HepG2 (cell line): ENCODE measurements around the gene NFX1. TPM values are rescaled to one million over a fixed set of nuclear protein-coding genes. Genes with fewer than 3 reads are reported as not detected.

Source experiments
- ATAC-seq: fragments of 200-7000 bp; cut with Tn5 transposase; 3 replicates; pipeline ENCODE4 v1.9.1; 2020; ENCODE audit warnings: mild to moderate bottlenecking, moderate library complexity
- BruUV-seq: library from RNA; stranded (reverse); fragments of 400-500 nt; replicated peaks from 2 replicates; lab custom pipeline; 2021; lab: Mats Ljungman, UMichigan
- CTCF ChIA-PET: fragments of 300-600 bp; formaldehyde crosslinking; extraction: SDS; loops from one replicate; lab custom pipeline; 2021; ENCODE audit warnings: low total read pairs, inconsistent platforms, low intra/inter-chr PET ratio; lab: Yijun Ruan, JAX
- POLR2A ChIA-PET: fragments of 350-600 bp; sonication (Branson Sonifier 250); formaldehyde crosslinking; loops from one replicate; lab custom pipeline; 2020; ENCODE audit warnings: antibody characterized with exemption, inconsistent platforms; lab: Yijun Ruan, JAX
- DNase-seq: peaks from one replicate; pipeline ENCODE4 v3.0.0-alpha.2; 2015; ENCODE audit warnings: low spot score
- FAIRE-seq: peaks from 3 replicates; lab custom pipeline; 2011; peaks lifted over from hg19 to GRCh38; lab: Jason Lieb, UNC
- H2AFZ ChIP-seq: one replicate; pipeline ENCODE4 v1.6.1; 2011; ENCODE audit warnings: low read length, inconsistent platforms
- H3K27ac ChIP-seq: fragments of 300-600 bp; 3 replicates; pipeline ENCODE4 v1.8.0; 2011; ENCODE audit warnings: mixed run types, mild to moderate bottlenecking, mixed read lengths, low read length, inconsistent platforms; ENCODE audit not compliant: insufficient read depth; ENCODE audit errors: extremely low read length
- H3K27me3 ChIP-seq, 2 experiments: fragments of 200-600 bp in 1 of 2; 2 replicates in 1 of 2; 3 replicates in 1 of 2; pipeline versions ENCODE4 v1.6.0 to v1.8.0; 2011; ENCODE audit warnings: low read length in 2 of 2, mild to moderate bottlenecking in 2 of 2, moderate library complexity in 2 of 2, inconsistent platforms in 1 of 2; ENCODE audit not compliant: insufficient read depth in 2 of 2, control insufficient read depth in 1 of 2
- H3K36me3 ChIP-seq, 2 experiments: fragments of 200-600 bp in 1 of 2; replicated peaks in 1 of 2; 2 replicates in 1 of 2; 3 replicates in 1 of 2; pipeline versions ENCODE4 v1.5.1 to v1.8.0; 2011; ENCODE audit warnings: low read length in 2 of 2, inconsistent platforms in 1 of 2; ENCODE audit not compliant: insufficient read depth in 2 of 2, control insufficient read depth in 1 of 2
- H3K4me1 ChIP-seq: 2 replicates; pipeline ENCODE4 v1.5.1; 2012; ENCODE audit warnings: low read length, inconsistent platforms; ENCODE audit not compliant: insufficient read depth
- H3K4me2 ChIP-seq: 2 replicates; pipeline ENCODE4 v1.6.0; 2011; ENCODE audit warnings: low read depth, low read length, inconsistent platforms
- H3K4me3 ChIP-seq, 3 experiments: fragments of 200-600 bp in 1 of 3; sonication (generic), shearing (Covaris generic) in 1 of 3; replicated peaks in 1 of 3; 2 replicates each; pipeline ENCODE4 v1.5.1; 2011 to 2016; ENCODE audit warnings: low read length in 3 of 3, inconsistent platforms in 2 of 3, low read depth in 2 of 3, mild to moderate bottlenecking in 2 of 3, control low read depth in 1 of 3, mixed read lengths in 1 of 3; ENCODE audit not compliant: insufficient read depth in 1 of 3
- H3K79me2 ChIP-seq: one replicate; pipeline ENCODE4 v1.6.1; 2011; ENCODE audit warnings: low read length, inconsistent platforms; ENCODE audit not compliant: insufficient read depth
- H3K9ac ChIP-seq: 2 replicates; pipeline ENCODE4 v1.6.0; 2011; ENCODE audit warnings: mild to moderate bottlenecking, low read depth, low read length, inconsistent platforms; ENCODE audit not compliant: insufficient read depth
- H3K9me3 ChIP-seq: 2 replicates; pipeline ENCODE4 v1.5.1; 2012; ENCODE audit warnings: mild to moderate bottlenecking, low read length
- H4K20me1 ChIP-seq: 2 replicates; pipeline ENCODE4 v1.6.0; 2011; ENCODE audit warnings: inconsistent platforms, mild to moderate bottlenecking, low read length, moderate library complexity; ENCODE audit not compliant: insufficient read depth
- CBFB ChIP-seq: sonication (generic); formaldehyde crosslinking; IDR thresholded peaks from 2 replicates; pipeline ENCODE4 v1.4.0; 2020; ENCODE audit warnings: missing genetic modification reagents
- CHD2 ChIP-seq: IDR thresholded peaks from 2 replicates; pipeline ENCODE4 v1.6.1; 2011; ENCODE audit warnings: low read depth, low read length, improper control_type of control experiment
- EED ChIP-seq: sonication (generic); formaldehyde crosslinking; IDR thresholded peaks from 2 replicates; pipeline ENCODE4 v1.5.0; 2020; ENCODE audit warnings: mild to moderate bottlenecking, missing genetic modification reagents
- HES4 ChIP-seq: sonication (generic); formaldehyde crosslinking; IDR thresholded peaks from 2 replicates; pipeline ENCODE4 v1.9.0; 2021; ENCODE audit warnings: mild to moderate bottlenecking, missing genetic modification reagents, borderline replicate concordance
- NKX3-1 ChIP-seq: sonication (generic); formaldehyde crosslinking; IDR thresholded peaks from 2 replicates; pipeline ENCODE4 v1.5.0; 2020; ENCODE audit warnings: missing genetic modification reagents
- PHF5A ChIP-seq: IDR thresholded peaks from one replicate; pipeline ENCODE4 v1.6.1; 2018; ENCODE audit warnings: low read depth, missing genetic modification reagents; ENCODE audit not compliant: unreplicated experiment
- RAD51 ChIP-seq: fragments of 450-650 bp; IDR thresholded peaks from 2 replicates; pipeline ENCODE4 v1.6.1; 2016; ENCODE audit warnings: borderline replicate concordance
- WGBS: methylation state at CpG from one replicate; pipeline ENCODE4 v1.1.6; 2017; ENCODE audit warnings: low lambda C conversion rate; 5-methylcytosine and 5-hydroxymethylcytosine counted together
- in situ Hi-C: cut with HindIII; loops from 2 replicates; pipeline ENCODE4 v1.10.0; 2017; ENCODE audit warnings: low pct_unique_long_range_greater_than_20kb; ENCODE audit not compliant: extremely low pct_ligation_motif_present
- intact Hi-C: fragments of 100-400 bp; cut with micrococcal nuclease; formaldehyde crosslinking; loops from one replicate; pipeline ENCODE4 v1.10.0; 2022; ENCODE audit not compliant: unreplicated experiment
- polyA plus RNA-seq, 8 experiments: library from polyadenylated mRNA; depleted of rRNA in 3 of 8; stranded (reverse) in 7 of 8; unstranded in 1 of 8; fragments of >200 nt; fragmentation: Illumina TruSeq in 4 of 8; extraction: Trizol in 4 of 8; gene quantifications; 2 replicates each; pipeline versions ENCODE4 v1.2.1 to v1.2.3, GENCODE V29; 2011 to 2016; ENCODE audit warnings: low read depth in 4 of 8, missing spikeins in 1 of 8, mixed read lengths in 1 of 8; ENCODE audit not compliant: insufficient read depth in 1 of 8
- total RNA-seq, 5 experiments: library from RNA; depleted of rRNA; stranded (reverse); fragments of >200 nt; fragmentation: Illumina TruSeq; extraction: Trizol; gene quantifications; 2 replicates each; pipeline ENCODE4 v1.2.3, GENCODE V29; 2016; ENCODE audit warnings: low read depth in 1 of 5
- TF ChIP-seq, protein P1 (sequence below): sonication (generic); formaldehyde crosslinking; IDR thresholded peaks from 2 replicates; pipeline ENCODE4 v1.5.0; 2020; ENCODE audit warnings: missing genetic modification reagents
- TF ChIP-seq, protein P2 (sequence below): sonication (generic); formaldehyde crosslinking; IDR thresholded peaks from 2 replicates; pipeline ENCODE4 v1.5.0; 2020; ENCODE audit warnings: mild to moderate bottlenecking, missing genetic modification reagents, borderline replicate concordance

The NFX1 gene
- total and polyA plus RNA-seq, 2 of the 13 experiments (the other 11 are each of a cell fraction or from before 2014, with no cell fraction given), result 23.9 to 27.5 TPM

DNA sequence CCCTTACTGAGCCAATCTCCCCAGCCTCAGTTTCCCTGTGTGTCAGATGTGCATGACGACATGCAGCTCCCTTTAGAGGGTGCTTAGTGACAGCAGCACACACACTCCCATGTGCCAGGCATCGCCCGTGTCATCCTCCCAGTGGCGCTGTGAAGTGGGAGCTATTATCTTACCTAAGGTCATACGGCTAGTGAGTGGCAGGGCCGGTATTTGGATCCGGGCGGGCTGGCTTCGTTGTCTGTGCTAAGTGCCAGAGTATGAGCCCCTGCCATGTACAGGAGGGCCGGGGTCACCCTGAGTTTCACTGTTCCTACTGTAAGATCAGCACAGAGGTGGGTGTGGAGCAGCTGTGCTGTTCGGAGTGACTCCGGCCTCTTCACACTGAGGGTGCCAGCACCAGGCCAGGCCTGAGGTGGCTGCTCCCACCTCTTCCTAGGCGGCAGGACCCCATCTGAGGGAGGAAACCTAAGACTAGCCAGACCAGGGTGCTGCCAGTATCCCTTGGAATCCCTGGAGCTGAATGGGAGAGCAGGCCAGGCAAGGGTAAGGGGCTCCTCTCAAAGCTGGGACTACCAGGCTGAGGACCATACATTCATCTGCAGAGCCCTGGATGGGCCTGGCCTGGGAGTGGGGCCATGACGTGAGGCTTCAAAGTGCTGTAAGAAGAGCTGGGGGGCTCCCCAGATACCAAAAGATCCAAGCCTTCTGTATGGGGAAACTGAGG is 89.5 kb downstream of the NFX1 start (continued):
- TF ChIP-seq CBFB (CRISPR knock-in tag) (no peak), EED (CRISPR knock-in tag) (no peak), PHF5A (CRISPR knock-in tag) (no peak), RAD51 (no peak), CHD2 (no peak), NKX3-1 (no peak)

DNA sequence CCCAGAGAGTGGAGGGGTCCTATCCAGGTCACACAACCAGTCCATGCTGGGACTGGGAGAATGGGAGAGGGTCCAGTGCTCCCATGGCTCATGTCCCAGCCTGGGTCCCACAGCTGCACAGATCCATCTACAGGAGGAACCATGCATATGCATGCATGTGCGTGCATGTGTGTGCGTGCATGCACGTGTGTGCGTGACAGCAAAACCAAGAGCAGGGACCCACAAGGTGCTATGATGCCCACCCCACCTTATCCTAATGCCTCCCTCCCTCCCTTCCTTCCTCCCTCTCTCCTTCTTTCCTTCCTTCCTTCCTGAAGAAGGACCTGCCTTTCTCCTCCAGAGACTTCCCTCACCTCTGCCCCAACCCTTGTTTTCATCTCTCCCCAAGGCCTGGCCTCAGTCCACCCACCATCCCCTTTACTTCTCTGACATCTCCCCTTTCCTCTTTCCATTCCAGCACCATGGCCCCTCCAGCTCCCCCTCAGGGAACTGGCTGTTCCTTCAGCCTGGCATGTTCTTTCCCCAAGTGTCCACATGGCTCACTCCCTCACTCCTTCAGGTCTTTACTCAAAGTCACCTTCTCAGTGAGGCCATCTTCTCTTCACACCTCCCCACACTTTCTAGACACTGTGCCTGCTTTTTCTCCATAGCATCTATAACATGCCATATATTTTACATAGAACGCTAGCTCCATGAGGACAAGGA is 90.2 kb downstream of the NFX1 start:
- POLR2A ChIA-PET, result interaction anchor here (0.7 to 2.2 kb wide), 3 partner anchors 23 to 93 kb away, joined by 3 to 10 read pairs (median 3); partner anchors contain the start of genes AQP3 and NOL6
- Histone ChIP-seq H3K4me2 (0 out of 2 replicates have a peak overlapping the region, but pooled peaks have one; percentile 72), H3K79me2 (no peaks in the 10 kb centered on the region), H3K9me3 (no peaks in the 10 kb centered on the region), H4K20me1 (no peaks in the 10 kb centered on the region), H3K4me3 (no peak overlapping the region), H3K9ac (no peak overlapping the region), H3K27me3 (no peaks in the 10 kb centered on the region), H2AFZ (no peak overlapping the region), H3K36me3 (no peaks in the 10 kb centered on the region), H3K4me1 (peaks cover 37% of the 10 kb centered on the region), H3K27ac (no peak overlapping the region)
- DNase-seq, result no peak
- no TSS peak for BruUV-seq
- 73% methylated on average over 4 of the region's 5 CpGs for WGBS
- no peak for FAIRE-seq
- in situ Hi-C loops (no loop called here), intact Hi-C loops (loop anchor here (2.0 kb wide), 1 partner anchor 14 kb away; no protein-coding TSS in a partner anchor)
- peak; percentile 28 for ATAC-seq
- TF ChIP-seq, protein P1, sequence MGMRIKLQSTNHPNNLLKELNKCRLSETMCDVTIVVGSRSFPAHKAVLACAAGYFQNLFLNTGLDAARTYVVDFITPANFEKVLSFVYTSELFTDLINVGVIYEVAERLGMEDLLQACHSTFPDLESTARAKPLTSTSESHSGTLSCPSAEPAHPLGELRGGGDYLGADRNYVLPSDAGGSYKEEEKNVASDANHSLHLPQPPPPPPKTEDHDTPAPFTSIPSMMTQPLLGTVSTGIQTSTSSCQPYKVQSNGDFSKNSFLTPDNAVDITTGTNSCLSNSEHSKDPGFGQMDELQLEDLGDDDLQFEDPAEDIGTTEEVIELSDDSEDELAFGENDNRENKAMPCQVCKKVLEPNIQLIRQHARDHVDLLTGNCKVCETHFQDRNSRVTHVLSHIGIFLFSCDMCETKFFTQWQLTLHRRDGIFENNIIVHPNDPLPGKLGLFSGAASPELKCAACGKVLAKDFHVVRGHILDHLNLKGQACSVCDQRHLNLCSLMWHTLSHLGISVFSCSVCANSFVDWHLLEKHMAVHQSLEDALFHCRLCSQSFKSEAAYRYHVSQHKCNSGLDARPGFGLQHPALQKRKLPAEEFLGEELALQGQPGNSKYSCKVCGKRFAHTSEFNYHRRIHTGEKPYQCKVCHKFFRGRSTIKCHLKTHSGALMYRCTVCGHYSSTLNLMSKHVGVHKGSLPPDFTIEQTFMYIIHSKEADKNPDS, result no peak
- TF ChIP-seq, protein P2, sequence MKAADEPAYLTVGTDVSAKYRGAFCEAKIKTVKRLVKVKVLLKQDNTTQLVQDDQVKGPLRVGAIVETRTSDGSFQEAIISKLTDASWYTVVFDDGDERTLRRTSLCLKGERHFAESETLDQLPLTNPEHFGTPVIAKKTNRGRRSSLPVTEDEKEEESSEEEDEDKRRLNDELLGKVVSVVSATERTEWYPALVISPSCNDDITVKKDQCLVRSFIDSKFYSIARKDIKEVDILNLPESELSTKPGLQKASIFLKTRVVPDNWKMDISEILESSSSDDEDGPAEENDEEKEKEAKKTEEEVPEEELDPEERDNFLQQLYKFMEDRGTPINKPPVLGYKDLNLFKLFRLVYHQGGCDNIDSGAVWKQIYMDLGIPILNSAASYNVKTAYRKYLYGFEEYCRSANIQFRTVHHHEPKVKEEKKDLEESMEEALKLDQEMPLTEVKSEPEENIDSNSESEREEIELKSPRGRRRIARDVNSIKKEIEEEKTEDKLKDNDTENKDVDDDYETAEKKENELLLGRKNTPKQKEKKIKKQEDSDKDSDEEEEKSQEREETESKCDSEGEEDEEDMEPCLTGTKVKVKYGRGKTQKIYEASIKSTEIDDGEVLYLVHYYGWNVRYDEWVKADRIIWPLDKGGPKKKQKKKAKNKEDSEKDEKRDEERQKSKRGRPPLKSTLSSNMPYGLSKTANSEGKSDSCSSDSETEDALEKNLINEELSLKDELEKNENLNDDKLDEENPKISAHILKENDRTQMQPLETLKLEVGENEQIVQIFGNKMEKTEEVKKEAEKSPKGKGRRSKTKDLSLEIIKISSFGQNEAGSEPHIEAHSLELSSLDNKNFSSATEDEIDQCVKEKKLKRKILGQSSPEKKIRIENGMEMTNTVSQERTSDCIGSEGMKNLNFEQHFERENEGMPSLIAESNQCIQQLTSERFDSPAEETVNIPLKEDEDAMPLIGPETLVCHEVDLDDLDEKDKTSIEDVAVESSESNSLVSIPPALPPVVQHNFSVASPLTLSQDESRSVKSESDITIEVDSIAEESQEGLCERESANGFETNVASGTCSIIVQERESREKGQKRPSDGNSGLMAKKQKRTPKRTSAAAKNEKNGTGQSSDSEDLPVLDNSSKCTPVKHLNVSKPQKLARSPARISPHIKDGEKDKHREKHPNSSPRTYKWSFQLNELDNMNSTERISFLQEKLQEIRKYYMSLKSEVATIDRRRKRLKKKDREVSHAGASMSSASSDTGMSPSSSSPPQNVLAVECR (CRISPR knock-in tag), result 0 out of 2 replicates have a peak, but pooled peaks have one; percentile 20
- 0 out of 2 replicates have a peak, but pooled peaks have one; percentile 10 for TF ChIP-seq HES4
- CTCF ChIA-PET, result no interaction called here
